BE2C (cell line): Measurements from ENCODE around the gene TXNDC17.
"Not testable (repeated sequence)": the region's sequence is repeated elsewhere in the genome, so short reads cannot be mapped to it uniquely, and the experiment has no call there.

Experiments
- DNase-seq: peaks from one replicate; pipeline ENCODE4 v3.0.0-alpha.2; 2020
- H3K27me3 ChIP-seq: fragments of 250-450 bp; sonication (Bioruptor Pico); 2 replicates; pipeline ENCODE4 v1.5.1; 2020; ENCODE audit warnings: mild to moderate bottlenecking
- H3K36me3 ChIP-seq: fragments of 250-450 bp; sonication (Bioruptor Pico); 2 replicates; pipeline ENCODE4 v1.5.1; 2020; ENCODE audit warnings: mild to moderate bottlenecking
- H3K4me1 ChIP-seq: fragments of 250-450 bp; sonication (Bioruptor Pico); 2 replicates; pipeline ENCODE4 v1.5.1; 2020
- H3K4me3 ChIP-seq: 2 replicates; pipeline ENCODE4 v1.5.1; 2011; ENCODE audit warnings: low read depth, low read length
- H3K9me3 ChIP-seq: fragments of 250-450 bp; sonication (Bioruptor Pico); 2 replicates; pipeline ENCODE4 v1.5.1; 2020
- TF ChIP-seq, protein P1 (sequence below): IDR thresholded peaks from 2 replicates; pipeline ENCODE4 v1.5.1; 2012; ENCODE audit warnings: mild to moderate bottlenecking, low read depth, low read length

TXNDC17 gene

GRCh38 chr17:6643451-6644125 is 2.7 kb downstream of the TXNDC17 start:
- Histone ChIP-seq H3K27me3 (no peaks in the 10 kb centered on the region), H3K4me3 (no peak overlapping the region), H3K36me3 (no peaks in the 10 kb centered on the region; the same call in 1 of the 2 replicates), H3K9me3 (no peaks in the 10 kb centered on the region), H3K4me1 (no peaks in the 10 kb centered on the region)
- DNase-seq = no peak
- TF ChIP-seq, protein P1, sequence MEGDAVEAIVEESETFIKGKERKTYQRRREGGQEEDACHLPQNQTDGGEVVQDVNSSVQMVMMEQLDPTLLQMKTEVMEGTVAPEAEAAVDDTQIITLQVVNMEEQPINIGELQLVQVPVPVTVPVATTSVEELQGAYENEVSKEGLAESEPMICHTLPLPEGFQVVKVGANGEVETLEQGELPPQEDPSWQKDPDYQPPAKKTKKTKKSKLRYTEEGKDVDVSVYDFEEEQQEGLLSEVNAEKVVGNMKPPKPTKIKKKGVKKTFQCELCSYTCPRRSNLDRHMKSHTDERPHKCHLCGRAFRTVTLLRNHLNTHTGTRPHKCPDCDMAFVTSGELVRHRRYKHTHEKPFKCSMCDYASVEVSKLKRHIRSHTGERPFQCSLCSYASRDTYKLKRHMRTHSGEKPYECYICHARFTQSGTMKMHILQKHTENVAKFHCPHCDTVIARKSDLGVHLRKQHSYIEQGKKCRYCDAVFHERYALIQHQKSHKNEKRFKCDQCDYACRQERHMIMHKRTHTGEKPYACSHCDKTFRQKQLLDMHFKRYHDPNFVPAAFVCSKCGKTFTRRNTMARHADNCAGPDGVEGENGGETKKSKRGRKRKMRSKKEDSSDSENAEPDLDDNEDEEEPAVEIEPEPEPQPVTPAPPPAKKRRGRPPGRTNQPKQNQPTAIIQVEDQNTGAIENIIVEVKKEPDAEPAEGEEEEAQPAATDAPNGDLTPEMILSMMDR = no peak

DNA sequence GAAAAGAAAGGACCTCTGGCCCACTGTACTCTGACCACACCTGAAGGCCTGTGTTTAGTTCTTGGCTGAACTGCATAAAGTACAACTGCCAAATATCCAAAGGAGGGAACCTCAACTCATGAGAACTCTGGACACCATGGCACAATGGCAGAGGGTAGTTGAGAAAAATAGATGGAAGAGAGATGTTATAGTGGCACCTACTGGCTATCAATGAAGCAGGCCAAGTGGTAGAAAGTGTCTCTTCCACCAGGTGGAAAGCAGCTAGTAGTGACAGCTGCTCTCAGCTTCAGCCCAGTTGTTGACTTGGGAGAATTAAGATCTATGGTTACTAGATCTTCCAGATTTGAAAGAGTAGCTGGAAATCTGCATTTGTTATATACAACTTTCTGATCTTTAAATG is 7.3 kb downstream of the TXNDC17 start:
- H3K4me1 ChIP-seq = no peaks in the 10 kb centered on the region
- TF ChIP-seq, protein P1 = peak; percentile 25
- H3K9me3 ChIP-seq = no peaks in the 10 kb centered on the region; the same call in 1 of the 2 replicates
- H3K36me3 ChIP-seq = no peaks in the 10 kb centered on the region; the same call in 1 of the 2 replicates
- H3K4me3 ChIP-seq = no peak overlapping the region
- no peak for DNase-seq
- H3K27me3 ChIP-seq = no peaks in the 10 kb centered on the region

- no peaks in the 10 kb centered on the region; the same call in 1 of the 2 replicates for H3K9me3 ChIP-seq
- peak; percentile 91 for DNase-seq
- H3K36me3 ChIP-seq = no peaks in the 10 kb centered on the region
- TF ChIP-seq, protein P1 = no peak
- peak within 1 kb of the TSS; percentile 96 for H3K4me3 ChIP-seq
- H3K27me3 ChIP-seq = no peaks in the 10 kb centered on the region
- no peaks in the 10 kb centered on the region for H3K4me1 ChIP-seq
Observed at GRCh38 chr17:6651354-6651918, 10.6 kb downstream of the TXNDC17 start, which contains the start of the genes C17orf100 and MED31. Gene C17orf100 (plus strand): TSS chr17:6651762. CDS start chr17:6651914, 152 bp downstream. Gene MED31 (minus strand): TSS chr17:6651605. CDS start chr17:6651528, 77 bp downstream.

GRCh38 chr17:6651919-6652452 is 11.1 kb downstream of the TXNDC17 start:
- no peaks in the 10 kb centered on the region for H3K27me3 ChIP-seq
- TF ChIP-seq, protein P1 = no peak
- no peaks in the 10 kb centered on the region for H3K4me1 ChIP-seq
- no peaks in the 10 kb centered on the region; the same call in 1 of the 2 replicates for H3K9me3 ChIP-seq
- DNase-seq = no peak
- H3K4me3 ChIP-seq = peak overlapping the region; percentile 96
- H3K36me3 ChIP-seq = no peaks in the 10 kb centered on the region

DNA sequence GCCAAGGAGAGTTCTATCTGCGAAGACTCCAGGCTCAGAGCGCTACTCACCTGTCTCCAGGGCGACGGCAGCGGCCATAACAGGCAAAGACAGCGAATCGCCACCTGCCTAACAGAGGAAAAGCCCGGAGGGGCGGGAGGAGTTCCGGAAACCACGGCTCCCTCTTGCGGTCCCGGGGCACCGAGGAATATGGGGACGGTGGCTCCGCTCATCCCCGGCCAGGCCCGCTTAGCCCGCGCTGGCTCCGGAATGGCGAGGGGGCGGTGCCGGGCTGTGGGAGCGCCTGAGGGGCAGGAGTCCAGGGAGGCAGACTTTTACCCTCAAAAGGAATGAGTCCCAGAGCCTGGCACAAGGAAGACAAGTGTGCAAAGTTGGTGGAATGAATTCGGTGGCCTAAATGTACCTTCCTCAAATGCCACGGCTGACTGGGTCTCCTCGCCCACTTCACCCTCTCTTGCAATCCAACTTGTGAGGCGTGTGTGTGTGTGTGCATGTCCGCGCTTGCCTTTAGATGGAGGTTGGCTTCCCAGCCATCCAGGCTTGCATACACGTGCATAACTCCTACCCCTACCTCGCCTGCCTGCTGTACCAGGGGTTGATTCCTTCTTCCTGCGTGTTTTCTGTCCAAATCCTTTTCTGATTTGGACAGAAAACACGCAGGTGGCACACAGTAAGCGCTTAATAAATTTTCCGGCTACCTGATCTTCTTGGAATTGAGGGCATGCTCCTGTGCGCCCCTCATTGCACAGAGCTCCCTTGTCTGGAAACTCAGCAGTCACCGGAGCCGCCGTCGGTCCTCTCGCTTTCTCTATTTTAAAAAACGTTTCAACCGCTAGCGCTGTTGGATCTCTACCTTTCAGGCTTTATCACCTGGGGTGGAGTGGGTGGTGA is 14.2 kb downstream of the TXNDC17 start:
- no peak for DNase-seq
- TF ChIP-seq, protein P1 = no peak
- no peaks in the 10 kb centered on the region for H3K36me3 ChIP-seq
- 0 out of 2 replicates have a peak, but pooled peaks cover 3% of the 10 kb centered on the region for H3K27me3 ChIP-seq
- no peaks in the 10 kb centered on the region; the same call in 1 of the 2 replicates for H3K9me3 ChIP-seq
- H3K4me3 ChIP-seq = no peak overlapping the region
- H3K4me1 ChIP-seq = no peaks in the 10 kb centered on the region

- H3K9me3 ChIP-seq, DNase-seq, H3K36me3 ChIP-seq, H3K27me3 ChIP-seq, H3K4me3 ChIP-seq, H3K4me1 ChIP-seq: not testable (repeated sequence)
Observed at GRCh38 chr17:6655732-6656361, 15.0 kb downstream of the TXNDC17 start.

GRCh38 chr17:6656797-6657632 is 16.2 kb downstream of the TXNDC17 start:
- not testable (repeated sequence) for DNase-seq, H3K4me1 ChIP-seq, H3K4me3 ChIP-seq

More at GRCh38 chr17:6656797-6657632, 16.2 kb downstream of the TXNDC17 start:
- H3K36me3 ChIP-seq, H3K9me3 ChIP-seq, H3K27me3 ChIP-seq: not testable (repeated sequence)
